Omental fat pad (tissue), 4 donors: ENCODE results near the gene PHTF1. TPM values are rescaled to one million over a fixed set of nuclear protein-coding genes. Genes with fewer than 3 reads are reported as not detected.

Experiments
- ATAC-seq: fragments of 150-250 bp; one replicate; pipeline ENCODE4 v1.9.1; 2016; ENCODE audit warnings: mild to moderate bottlenecking, moderate library complexity; ENCODE audit not compliant: low FRiP score
- DNase-seq: peaks from one replicate; pipeline ENCODE4 v3.0.0-alpha.2; 2019; ENCODE audit warnings: low spot score
- total RNA-seq, 4 donors: library from RNA; depleted of rRNA; stranded (reverse); fragments of >200 nt; gene quantifications; one replicate each; pipeline ENCODE4 v1.1.0, GENCODE V29; 2016
- TF ChIP-seq, protein P1 (sequence below), 3 donors: fragments of 450-650 bp; IDR thresholded peaks; one replicate each; pipeline ENCODE4 v1.5.1; 2016 to 2017; ENCODE audit warnings: antibody characterized with exemption in 3 of 3, mild to moderate bottlenecking in 3 of 3, moderate library complexity in 2 of 3

The PHTF1 gene
- total RNA-seq, 4 donors from 2014 or later: 20.5 to 35.6 (median 26.0) TPM

DNA sequence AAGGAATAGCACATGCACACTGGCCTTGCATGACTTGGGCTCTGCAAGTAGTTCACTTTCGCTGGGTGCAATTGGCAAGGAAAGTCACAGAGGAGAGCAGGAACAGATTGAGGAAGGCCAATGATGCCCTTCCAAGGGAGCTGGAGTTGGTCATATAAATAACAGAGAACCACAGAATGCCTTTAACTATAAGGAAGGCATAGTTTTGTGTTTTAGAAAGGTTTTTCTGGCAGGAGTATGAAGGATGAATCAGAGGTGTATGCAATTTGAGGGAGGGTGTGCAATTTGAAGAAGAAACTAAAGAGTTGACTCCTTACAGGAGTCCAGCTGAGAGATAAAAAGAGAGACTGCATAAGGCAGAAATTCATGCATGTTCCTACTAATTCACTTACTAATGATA, 112.1 kb downstream of the PHTF1 start:
- TF ChIP-seq, protein P1, sequence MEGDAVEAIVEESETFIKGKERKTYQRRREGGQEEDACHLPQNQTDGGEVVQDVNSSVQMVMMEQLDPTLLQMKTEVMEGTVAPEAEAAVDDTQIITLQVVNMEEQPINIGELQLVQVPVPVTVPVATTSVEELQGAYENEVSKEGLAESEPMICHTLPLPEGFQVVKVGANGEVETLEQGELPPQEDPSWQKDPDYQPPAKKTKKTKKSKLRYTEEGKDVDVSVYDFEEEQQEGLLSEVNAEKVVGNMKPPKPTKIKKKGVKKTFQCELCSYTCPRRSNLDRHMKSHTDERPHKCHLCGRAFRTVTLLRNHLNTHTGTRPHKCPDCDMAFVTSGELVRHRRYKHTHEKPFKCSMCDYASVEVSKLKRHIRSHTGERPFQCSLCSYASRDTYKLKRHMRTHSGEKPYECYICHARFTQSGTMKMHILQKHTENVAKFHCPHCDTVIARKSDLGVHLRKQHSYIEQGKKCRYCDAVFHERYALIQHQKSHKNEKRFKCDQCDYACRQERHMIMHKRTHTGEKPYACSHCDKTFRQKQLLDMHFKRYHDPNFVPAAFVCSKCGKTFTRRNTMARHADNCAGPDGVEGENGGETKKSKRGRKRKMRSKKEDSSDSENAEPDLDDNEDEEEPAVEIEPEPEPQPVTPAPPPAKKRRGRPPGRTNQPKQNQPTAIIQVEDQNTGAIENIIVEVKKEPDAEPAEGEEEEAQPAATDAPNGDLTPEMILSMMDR (IDR thresholded peaks at IDR 0.05): no peak
- DNase-seq (no peak), ATAC-seq (no peak)

Other genes with a start within 250 kb of the PHTF1 start
- gene RSBN1, start 53.0 kb upstream of the PHTF1 start, total RNA-seq: 10 to 100 TPM; 13.3 to 24.6 (median 17.5) TPM
- gene PTPN22, start 112.2 kb upstream of the PHTF1 start, total RNA-seq: 1 to 10 TPM; 2.8 to 6.8 (median 3.2) TPM
- gene BCL2L15, start 128.1 kb upstream of the PHTF1 start, total RNA-seq: under 1 TPM; 0.19 to 0.63 (median 0.37) TPM
- gene AP4B1, start 145.3 kb upstream of the PHTF1 start, total RNA-seq: 10 to 100 TPM in 3 of 4 donors, 1 to 10 TPM in 1; 9.3 to 17.2 (median 15.6) TPM
- 1 to 10 TPM; 2.8 to 5.6 (median 4.5) TPM for gene DCLRE1B, start 145.8 kb upstream of the PHTF1 start, total RNA-seq
- 10 to 100 TPM; 49.6 to 64.6 (median 57.7) TPM for gene HIPK1, start 169.8 kb upstream of the PHTF1 start, total RNA-seq
- 100 to 1,000 TPM in 2 of 4 donors, 10 to 100 TPM in 2; 54.4 to 173 (median 90.6) TPM for gene OLFML3, start 220.0 kb upstream of the PHTF1 start, total RNA-seq